Measurements from ENCODE around the gene CYP1A1. TPM values are rescaled to one million over a fixed set of nuclear protein-coding genes. Genes with fewer than 3 reads are reported as not detected.

The CYP1A1 gene
- total RNA-seq, 1 experiment from 2014 or later: 0.26 TPM

DNA sequence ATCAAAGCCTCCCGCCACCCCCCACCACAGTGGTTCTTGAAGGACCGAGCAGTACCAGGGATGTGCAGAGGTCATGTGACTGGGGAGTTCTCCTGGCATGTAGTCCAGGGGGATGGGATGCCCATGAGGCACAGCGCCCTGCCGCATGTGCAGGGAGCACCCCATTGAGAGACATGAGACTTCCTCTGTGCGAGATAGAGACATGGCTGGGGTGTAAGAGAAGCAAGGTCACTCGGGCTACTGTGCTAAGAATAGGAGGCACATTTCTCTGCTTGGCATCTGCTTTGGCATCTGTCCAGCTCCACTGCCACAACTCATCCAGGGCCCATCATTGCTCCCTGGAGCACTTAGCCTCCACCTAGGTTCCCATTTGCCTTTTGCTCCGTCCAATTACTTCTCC is 2.4 kb upstream of the CYP1A1 start (continued):
- TF ChIP-seq ARID4B (CRISPR knock-in tag; IDR thresholded peaks at IDR 0.05; ENCODE audit: borderline replicate concordance): no peak
- TF ChIP-seq, protein P1, sequence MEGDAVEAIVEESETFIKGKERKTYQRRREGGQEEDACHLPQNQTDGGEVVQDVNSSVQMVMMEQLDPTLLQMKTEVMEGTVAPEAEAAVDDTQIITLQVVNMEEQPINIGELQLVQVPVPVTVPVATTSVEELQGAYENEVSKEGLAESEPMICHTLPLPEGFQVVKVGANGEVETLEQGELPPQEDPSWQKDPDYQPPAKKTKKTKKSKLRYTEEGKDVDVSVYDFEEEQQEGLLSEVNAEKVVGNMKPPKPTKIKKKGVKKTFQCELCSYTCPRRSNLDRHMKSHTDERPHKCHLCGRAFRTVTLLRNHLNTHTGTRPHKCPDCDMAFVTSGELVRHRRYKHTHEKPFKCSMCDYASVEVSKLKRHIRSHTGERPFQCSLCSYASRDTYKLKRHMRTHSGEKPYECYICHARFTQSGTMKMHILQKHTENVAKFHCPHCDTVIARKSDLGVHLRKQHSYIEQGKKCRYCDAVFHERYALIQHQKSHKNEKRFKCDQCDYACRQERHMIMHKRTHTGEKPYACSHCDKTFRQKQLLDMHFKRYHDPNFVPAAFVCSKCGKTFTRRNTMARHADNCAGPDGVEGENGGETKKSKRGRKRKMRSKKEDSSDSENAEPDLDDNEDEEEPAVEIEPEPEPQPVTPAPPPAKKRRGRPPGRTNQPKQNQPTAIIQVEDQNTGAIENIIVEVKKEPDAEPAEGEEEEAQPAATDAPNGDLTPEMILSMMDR (IDR thresholded peaks at IDR 0.05): no peak
- TF ChIP-seq FOXP1 (CRISPR knock-in tag; IDR thresholded peaks at IDR 0.05; ENCODE audit: borderline replicate concordance): no peak
- no peak for TF ChIP-seq KAT7 (CRISPR knock-in tag; IDR thresholded peaks at IDR 0.05; ENCODE audit: borderline replicate concordance)
- TF ChIP-seq, protein P2, sequence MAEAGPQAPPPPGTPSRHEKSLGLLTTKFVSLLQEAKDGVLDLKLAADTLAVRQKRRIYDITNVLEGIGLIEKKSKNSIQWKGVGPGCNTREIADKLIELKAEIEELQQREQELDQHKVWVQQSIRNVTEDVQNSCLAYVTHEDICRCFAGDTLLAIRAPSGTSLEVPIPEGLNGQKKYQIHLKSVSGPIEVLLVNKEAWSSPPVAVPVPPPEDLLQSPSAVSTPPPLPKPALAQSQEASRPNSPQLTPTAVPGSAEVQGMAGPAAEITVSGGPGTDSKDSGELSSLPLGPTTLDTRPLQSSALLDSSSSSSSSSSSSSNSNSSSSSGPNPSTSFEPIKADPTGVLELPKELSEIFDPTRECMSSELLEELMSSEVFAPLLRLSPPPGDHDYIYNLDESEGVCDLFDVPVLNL (CRISPR knock-in tag; IDR thresholded peaks at IDR 0.05; ENCODE audit: borderline replicate concordance, low read depth): no peak
- TF ChIP-seq ZNF138 (CRISPR knock-in tag; conservative IDR thresholded peaks at IDR 0.05): no peak
- no peak for TF ChIP-seq ATF1 (CRISPR knock-in tag; IDR thresholded peaks at IDR 0.05)
- no peak for TF ChIP-seq ZNF423 (CRISPR knock-in tag; IDR thresholded peaks at IDR 0.05)
- no peak for TF ChIP-seq TCF7 (CRISPR knock-in tag; IDR thresholded peaks at IDR 0.05; ENCODE audit: low read depth)
- TF ChIP-seq SMAD4 (CRISPR knock-in tag; IDR thresholded peaks at IDR 0.05): no peak
- no peak for TF ChIP-seq MYBL2 (CRISPR knock-in tag; IDR thresholded peaks at IDR 0.05)

DNA sequence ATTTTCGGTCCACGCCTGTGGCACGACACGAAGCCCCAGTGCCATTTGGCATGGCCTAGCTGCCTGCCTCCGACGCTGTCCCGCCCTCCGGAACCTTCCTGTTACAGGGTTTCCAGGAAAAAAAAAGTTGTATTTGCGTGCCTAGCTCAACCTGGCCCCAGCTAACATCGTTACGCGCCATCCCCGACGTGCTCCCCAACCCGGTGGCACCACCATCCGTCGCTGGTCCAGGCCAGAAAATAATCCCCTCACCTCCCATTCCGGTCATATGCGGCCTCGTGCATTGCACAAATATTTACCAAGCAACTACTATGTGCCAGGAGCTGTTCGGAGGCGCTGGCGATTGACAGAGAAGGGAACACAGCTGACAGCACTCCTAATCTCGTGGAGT is 1.4 kb upstream of the CYP1A1 start:
- no peak for TF ChIP-seq ZNF423 (CRISPR knock-in tag; IDR thresholded peaks at IDR 0.05)
- peak; percentile 92 for TF ChIP-seq ZNF317 (CRISPR knock-in tag; IDR thresholded peaks at IDR 0.05; ENCODE audit: borderline replicate concordance, low read depth)
- Mint-ChIP-seq H3K4me3 (peak overlapping the region; percentile 74), H3K9me3 (no peaks in the 10 kb centered on the region), H3K4me1 (peaks cover 15% of the 10 kb centered on the region), H3K36me3 (no peaks in the 10 kb centered on the region), H3K27me3 (ENCODE audit: low read depth) (peaks cover 77% of the 10 kb centered on the region), H3K27ac (no peak overlapping the region)
- CTCF ChIA-PET: interaction anchor here (0.6 to 4.6 kb wide), 7 partner anchors 28 to 94 kb away, joined by 4 to 53 read pairs (median 6); partner anchors contain the start of gene CSK
- DNase-seq (ENCODE audit: low spot score): no peak
- POLR2A ChIA-PET: interaction anchor here (2.8 kb wide), 1 partner anchor 33 kb away, joined by 17 read pairs; no protein-coding TSS in a partner anchor
- ATAC-seq: no peak

GRCh38 chr15:74725845-74726773 is 781 bp upstream of the CYP1A1 start:
- H3K27ac Mint-ChIP-seq: no peak overlapping the region
- peaks cover 74% of the 10 kb centered on the region for H3K27me3 Mint-ChIP-seq (ENCODE audit: low read depth)
- CTCF ChIA-PET: interaction anchor here (0.5 to 4.6 kb wide), 16 partner anchors 9 to 105 kb away, joined by 3 to 53 read pairs (median 5); partner anchors contain the start of gene CSK
- POLR2A ChIA-PET: interaction anchor here (2.8 kb wide), 1 partner anchor 34 kb away, joined by 17 read pairs; no protein-coding TSS in a partner anchor
- H3K4me3 Mint-ChIP-seq: peak overlapping the region; percentile 74
- H3K9me3 Mint-ChIP-seq: no peaks in the 10 kb centered on the region
- DNase-seq (ENCODE audit: low spot score): peak; percentile 67
- peak; percentile 61 for ATAC-seq
- H3K4me1 Mint-ChIP-seq: peaks cover 15% of the 10 kb centered on the region
- H3K36me3 Mint-ChIP-seq: no peaks in the 10 kb centered on the region
- no peak for TF ChIP-seq ZNF416 (CRISPR knock-in tag; IDR thresholded peaks at IDR 0.05)
- no peak for TF ChIP-seq SOX15 (CRISPR knock-in tag; IDR thresholded peaks at IDR 0.05)
- TF ChIP-seq GABPB1 (CRISPR knock-in tag; IDR thresholded peaks at IDR 0.05): peak; percentile 43; the same call in 1 of the 2 replicates
- peak; percentile 46; the same call in 1 of the 2 replicates for TF ChIP-seq FOXP4 (CRISPR knock-in tag; IDR thresholded peaks at IDR 0.05)
- TF ChIP-seq SMAD3 (CRISPR knock-in tag; IDR thresholded peaks at IDR 0.05; ENCODE audit: borderline replicate concordance): no peak
- peak; percentile 73; the same call in 1 of the 2 replicates for TF ChIP-seq HMGXB4 (CRISPR knock-in tag; IDR thresholded peaks at IDR 0.05)
- TF ChIP-seq ETV6 (CRISPR knock-in tag; IDR thresholded peaks at IDR 0.05): peak; percentile 67; the same call in 1 of the 2 replicates
